ENCODE measurements around the gene TCTN2.

DNA sequence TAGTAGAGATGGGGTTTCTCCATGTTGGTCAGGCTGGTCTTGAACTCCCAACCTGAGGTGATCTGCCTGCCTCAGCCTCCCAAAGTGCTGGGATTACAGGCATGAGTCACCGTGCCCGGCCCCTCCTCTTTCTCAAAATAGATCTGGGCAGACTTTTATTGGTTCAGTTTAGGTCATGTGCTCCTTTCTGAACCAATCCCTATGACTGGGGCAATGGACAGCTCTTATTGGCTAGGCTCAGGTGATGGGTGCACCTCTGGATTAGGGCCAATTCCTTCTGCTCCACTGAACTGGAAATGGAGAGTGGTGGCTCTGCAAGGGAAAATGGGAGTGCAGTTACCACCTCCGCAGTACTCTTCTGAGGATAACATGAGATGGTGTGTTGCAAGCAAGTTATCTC lies 35.0 kb downstream of the TCTN2 start:
- TF ChIP-seq, protein P1, sequence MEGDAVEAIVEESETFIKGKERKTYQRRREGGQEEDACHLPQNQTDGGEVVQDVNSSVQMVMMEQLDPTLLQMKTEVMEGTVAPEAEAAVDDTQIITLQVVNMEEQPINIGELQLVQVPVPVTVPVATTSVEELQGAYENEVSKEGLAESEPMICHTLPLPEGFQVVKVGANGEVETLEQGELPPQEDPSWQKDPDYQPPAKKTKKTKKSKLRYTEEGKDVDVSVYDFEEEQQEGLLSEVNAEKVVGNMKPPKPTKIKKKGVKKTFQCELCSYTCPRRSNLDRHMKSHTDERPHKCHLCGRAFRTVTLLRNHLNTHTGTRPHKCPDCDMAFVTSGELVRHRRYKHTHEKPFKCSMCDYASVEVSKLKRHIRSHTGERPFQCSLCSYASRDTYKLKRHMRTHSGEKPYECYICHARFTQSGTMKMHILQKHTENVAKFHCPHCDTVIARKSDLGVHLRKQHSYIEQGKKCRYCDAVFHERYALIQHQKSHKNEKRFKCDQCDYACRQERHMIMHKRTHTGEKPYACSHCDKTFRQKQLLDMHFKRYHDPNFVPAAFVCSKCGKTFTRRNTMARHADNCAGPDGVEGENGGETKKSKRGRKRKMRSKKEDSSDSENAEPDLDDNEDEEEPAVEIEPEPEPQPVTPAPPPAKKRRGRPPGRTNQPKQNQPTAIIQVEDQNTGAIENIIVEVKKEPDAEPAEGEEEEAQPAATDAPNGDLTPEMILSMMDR (IDR thresholded peaks at IDR 0.05) = no peak
- TF ChIP-seq EZH2 (IDR thresholded peaks at IDR 0.05) = no peak
